WTC11 (cell line): ENCODE results near the gene GPER1. TPM values are rescaled to one million over a fixed set of nuclear protein-coding genes. Genes with fewer than 3 reads are reported as not detected.
A peak's percentile ranks its signal among the peaks of the same experiment; 100 is the strongest.

ENCODE experiments used
- ATAC-seq: fragments of 200-7000 bp; cut with Tn5 transposase; 2 replicates; pipeline ENCODE4 v1.10.0; 2021; ENCODE audit warnings: mild to moderate bottlenecking, moderate library complexity
- CTCF ChIA-PET: fragments of 300-600 bp; sonication (Branson Sonifier 250); formaldehyde crosslinking; loops from one replicate; lab custom pipeline; 2021; ENCODE audit warnings: antibody characterized with exemption; lab: Charles Lee
- POLR2A ChIA-PET: fragments of 350-600 bp; sonication (Branson Sonifier 250); formaldehyde crosslinking; loops from one replicate; lab custom pipeline; 2021; ENCODE audit warnings: antibody characterized with exemption; lab: Charles Lee
- DNase-seq: peaks from one replicate; pipeline ENCODE4 v3.0.0; 2021; ENCODE audit warnings: low spot score
- H3K27ac Mint-ChIP-seq: 2 replicates; pipeline ENCODE4 v1.8.0; 2021; ENCODE audit warnings: mixed read lengths
- H3K27me3 Mint-ChIP-seq: 2 replicates; pipeline ENCODE4 v1.8.0; 2021; ENCODE audit warnings: low read depth, mild to moderate bottlenecking, moderate library complexity, mixed read lengths
- H3K36me3 Mint-ChIP-seq: 2 replicates; pipeline ENCODE4 v1.8.0; 2021; ENCODE audit warnings: mixed read lengths
- H3K4me1 Mint-ChIP-seq: 2 replicates; pipeline ENCODE4 v1.8.0; 2022; ENCODE audit warnings: mixed read lengths
- H3K4me3 Mint-ChIP-seq: 2 replicates; pipeline ENCODE4 v1.8.0; 2021; ENCODE audit warnings: mild to moderate bottlenecking, moderate library complexity, mixed read lengths
- H3K9me3 Mint-ChIP-seq: 2 replicates; pipeline ENCODE4 v1.8.0; 2021; ENCODE audit warnings: mixed read lengths
- ATF3 ChIP-seq: sonication (generic); formaldehyde crosslinking; conservative IDR thresholded peaks from 2 replicates; pipeline ENCODE4 v1.8.1; 2022; ENCODE audit warnings: mild to moderate bottlenecking, missing genetic modification reagents
- CDX4 ChIP-seq: fragments of 250-450 bp; sonication (Bioruptor Pico); IDR thresholded peaks from 2 replicates; pipeline ENCODE4 v1.9.0; 2021; ENCODE audit warnings: moderate library complexity, mild to moderate bottlenecking, inconsistent platforms, borderline replicate concordance
- E2F4 ChIP-seq: sonication (generic); formaldehyde crosslinking; IDR thresholded peaks from 2 replicates; pipeline ENCODE4 v1.8.1; 2022; ENCODE audit warnings: low read depth, mild to moderate bottlenecking, moderate library complexity, missing genetic modification reagents, borderline replicate concordance
- ERG ChIP-seq: fragments of 250-450 bp; sonication (Bioruptor Pico); IDR thresholded peaks from 2 replicates; pipeline ENCODE4 v1.8.0; 2021; ENCODE audit warnings: mild to moderate bottlenecking
- ETV6 ChIP-seq: sonication (generic); formaldehyde crosslinking; IDR thresholded peaks from 2 replicates; pipeline ENCODE4 v1.8.1; 2022; ENCODE audit warnings: mild to moderate bottlenecking, missing genetic modification reagents
- FOXJ3 ChIP-seq: sonication (generic); formaldehyde crosslinking; IDR thresholded peaks from 2 replicates; pipeline ENCODE4 v1.9.0; 2021; ENCODE audit warnings: missing genetic modification reagents, mild to moderate bottlenecking, borderline replicate concordance
- GABPB1 ChIP-seq: sonication (generic); formaldehyde crosslinking; IDR thresholded peaks from 2 replicates; pipeline ENCODE4 v1.8.1; 2023; ENCODE audit warnings: mild to moderate bottlenecking, missing genetic modification reagents
- GTF2I ChIP-seq: fragments of 250-450 bp; sonication (Bioruptor Pico); conservative IDR thresholded peaks from 2 replicates; pipeline ENCODE4 v1.4.0; 2021; ENCODE audit warnings: mild to moderate bottlenecking
- IRF2 ChIP-seq: sonication (generic); formaldehyde crosslinking; IDR thresholded peaks from 2 replicates; pipeline ENCODE4 v1.8.0; 2022; ENCODE audit warnings: low read depth, missing genetic modification reagents, borderline replicate concordance
- NFATC4 ChIP-seq: fragments of 250-450 bp; sonication (Bioruptor Pico); IDR thresholded peaks from 2 replicates; pipeline ENCODE4 v1.9.0; 2021; ENCODE audit warnings: mild to moderate bottlenecking
- NFE2L1 ChIP-seq: sonication (generic); formaldehyde crosslinking; IDR thresholded peaks from 2 replicates; pipeline ENCODE4 v1.8.1; 2023; ENCODE audit warnings: missing genetic modification reagents
- PRRX2 ChIP-seq: fragments of 250-450 bp; sonication (Bioruptor Pico); IDR thresholded peaks from 2 replicates; pipeline ENCODE4 v1.8.0; 2021; ENCODE audit warnings: mild to moderate bottlenecking
- SP1 ChIP-seq: sonication (generic); formaldehyde crosslinking; conservative IDR thresholded peaks from 2 replicates; pipeline ENCODE4 v1.8.1; 2022; ENCODE audit warnings: missing genetic modification reagents
- STAT6 ChIP-seq: sonication (generic); formaldehyde crosslinking; conservative IDR thresholded peaks from 2 replicates; pipeline ENCODE4 v1.8.1; 2023; ENCODE audit warnings: mild to moderate bottlenecking, low read depth, missing genetic modification reagents, moderate library complexity
- TP53 ChIP-seq: sonication (generic); formaldehyde crosslinking; IDR thresholded peaks from 2 replicates; pipeline ENCODE4 v1.8.1; 2023; ENCODE audit warnings: mild to moderate bottlenecking, missing genetic modification reagents
- USF1 ChIP-seq: sonication (generic); formaldehyde crosslinking; IDR thresholded peaks from 2 replicates; pipeline ENCODE4 v1.8.0; 2022; ENCODE audit warnings: mild to moderate bottlenecking, missing genetic modification reagents
- ZBTB21 ChIP-seq: sonication (generic); formaldehyde crosslinking; IDR thresholded peaks from 2 replicates; pipeline ENCODE4 v1.8.1; 2023; ENCODE audit warnings: mild to moderate bottlenecking, missing genetic modification reagents, borderline replicate concordance
- ZNF138 ChIP-seq: sonication (generic); formaldehyde crosslinking; conservative IDR thresholded peaks from 2 replicates; pipeline ENCODE4 v1.8.1; 2022; ENCODE audit warnings: mild to moderate bottlenecking, moderate library complexity, missing genetic modification reagents
- ZNF219 ChIP-seq: sonication (generic); formaldehyde crosslinking; IDR thresholded peaks from 2 replicates; pipeline ENCODE4 v1.8.0; 2023; ENCODE audit warnings: missing genetic modification reagents, mild to moderate bottlenecking, borderline replicate concordance
- ZNF425 ChIP-seq: fragments of 250-450 bp; sonication (Bioruptor Pico); conservative IDR thresholded peaks from 2 replicates; pipeline ENCODE4 v1.9.0; 2021; ENCODE audit warnings: mild to moderate bottlenecking
- ZSCAN18 ChIP-seq: fragments of 250-450 bp; sonication (Bioruptor Pico); IDR thresholded peaks from 2 replicates; pipeline ENCODE4 v2.1.2; 2022; ENCODE audit warnings: mild to moderate bottlenecking, moderate library complexity
- total RNA-seq: library from RNA; stranded (reverse); gene quantifications from 3 replicates; pipeline ENCODE4 v1.2.3, GENCODE V29; 2021

Gene GPER1
- total RNA-seq, 1 experiment from 2014 or later = 0.28 TPM

- Mint-ChIP-seq H3K4me1 (peaks cover 20% of the 10 kb centered on the region), H3K36me3 (peaks cover 2% of the 10 kb centered on the region; the same call in 1 of the 2 replicates), H3K27ac (no peak overlapping the region), H3K4me3 (no peak overlapping the region), H3K27me3 (no peaks in the 10 kb centered on the region), H3K9me3 (no peaks in the 10 kb centered on the region)
- ChIA-PET CTCF (interaction anchor here (1.5 to 3.7 kb wide), 3 partner anchors 25 to 98 kb away, joined by 5 to 12 read pairs (median 10); no protein-coding TSS in a partner anchor), POLR2A (no interaction called here)
- ATAC-seq = no peak
- TF ChIP-seq GTF2I (CRISPR knock-in tag) (no peak), TP53 (no peak), NFE2L1 (no peak), GABPB1 (no peak), ZNF219 (CRISPR knock-in tag) (no peak), E2F4 (CRISPR knock-in tag) (no peak), SP1 (CRISPR knock-in tag) (no peak), NFATC4 (CRISPR knock-in tag) (no peak), ETV6 (no peak), IRF2 (CRISPR knock-in tag) (no peak), ERG (CRISPR knock-in tag) (no peak), PRRX2 (CRISPR knock-in tag) (no peak), ZBTB21 (CRISPR knock-in tag) (no peak), CDX4 (CRISPR knock-in tag) (no peak), FOXJ3 (CRISPR knock-in tag) (no peak)
- DNase-seq = no peak
Observed at GRCh38 chr7:1090686-1091643, 3.1 kb downstream of the GPER1 start.

- POLR2A ChIA-PET = interaction anchor here (1.1 kb wide), 1 partner anchor 11 kb away, joined by 3 read pairs; no protein-coding TSS in a partner anchor
- peaks cover 20% of the 10 kb centered on the region for H3K4me1 Mint-ChIP-seq
- peak overlapping the region; percentile 87 for H3K27ac Mint-ChIP-seq
- DNase-seq (no peak), ATAC-seq (no peak)
- CTCF ChIA-PET = interaction anchor here (1.5 to 3.7 kb wide), 3 partner anchors 26 to 99 kb away, joined by 5 to 12 read pairs (median 10); no protein-coding TSS in a partner anchor
- H3K27me3 Mint-ChIP-seq = no peaks in the 10 kb centered on the region
- H3K4me3 Mint-ChIP-seq = no peak overlapping the region
- TF ChIP-seq ZNF138 (no peak), STAT6 (CRISPR knock-in tag) (no peak), ATF3 (CRISPR knock-in tag) (no peak), TP53 (no peak), USF1 (CRISPR knock-in tag) (no peak), ZNF425 (no peak), NFE2L1 (no peak), SP1 (CRISPR knock-in tag) (no peak), ZSCAN18 (CRISPR knock-in tag) (no peak), ZNF219 (CRISPR knock-in tag) (no peak)
- no peaks in the 10 kb centered on the region for H3K9me3 Mint-ChIP-seq
- peaks cover 2% of the 10 kb centered on the region; the same call in 1 of the 2 replicates for H3K36me3 Mint-ChIP-seq
Observed at GRCh38 chr7:1091644-1092027, 3.7 kb downstream of the GPER1 start.
